Uterus (tissue), 4 donors: Measurements from ENCODE around the gene MGAT4A. TPM values are rescaled to one million over a fixed set of nuclear protein-coding genes. Genes with fewer than 3 reads are reported as not detected.

Experiments used
- DNase-seq, 2 donors: peaks; one replicate each; pipeline ENCODE4 v3.0.0-alpha.2; 2019 to 2020
- H3K27ac ChIP-seq, 2 donors: fragments of 200-600 bp; sonication (generic); 1 replicate in 1 of 2; 2 replicates in 1 of 2; pipeline ENCODE4 v1.5.1; 2016 to 2018
- H3K27me3 ChIP-seq, 2 donors: fragments of 200-600 bp; sonication (generic); one replicate each; pipeline ENCODE4 v1.5.1; 2018 to 2019; ENCODE audit warnings: control low read depth in 1 of 2
- H3K36me3 ChIP-seq, 2 donors: fragments of 200-600 bp; sonication (generic); one replicate each; pipeline ENCODE4 v1.5.1; 2019; ENCODE audit warnings: control low read depth in 1 of 2
- H3K4me1 ChIP-seq, 2 donors: fragments of 200-600 bp; sonication (generic); one replicate each; pipeline ENCODE4 v1.5.1; 2018 to 2019; ENCODE audit warnings: control low read depth in 1 of 2
- H3K4me3 ChIP-seq, 2 donors: fragments of 200-600 bp; sonication (generic); 1 replicate in 1 of 2; 2 replicates in 1 of 2; pipeline ENCODE4 v1.5.1; 2018 to 2019; ENCODE audit warnings: mild to moderate bottlenecking in 1 of 2
- H3K9me3 ChIP-seq, 2 donors: fragments of 200-600 bp; sonication (generic); one replicate each; pipeline ENCODE4 v1.5.1; 2019; ENCODE audit warnings: control low read depth in 1 of 2
- CTCF ChIP-seq, 4 experiments: fragments of 200-600 bp in 2 of 4; fragments of 450-650 bp in 2 of 4; sonication (generic) in 2 of 4; IDR thresholded peaks; one replicate each; pipeline ENCODE4 v1.5.1; 2016 to 2019; ENCODE audit warnings: antibody characterized with exemption in 4 of 4, mild to moderate bottlenecking in 2 of 4, moderate library complexity in 1 of 4
- POLR2A ChIP-seq, 2 donors: fragments of 450-650 bp; IDR thresholded peaks; one replicate each; pipeline ENCODE4 v1.6.1; 2016; ENCODE audit warnings: antibody characterized with exemption in 2 of 2, mild to moderate bottlenecking in 1 of 2, moderate library complexity in 1 of 2
- intact Hi-C: fragments of 100-400 bp; cut with DNase I; formaldehyde crosslinking; loops from one replicate; pipeline ENCODE4 v1.15.1; 2023; ENCODE audit warnings: low total_unique reads
- total RNA-seq, 4 donors: library from RNA; depleted of rRNA in 3 of 4; stranded (reverse); fragments of >200 nt in 3 of 4; gene quantifications; one replicate each; pipeline versions ENCODE4 v1.1.0 to v1.2.4, GENCODE V29; 2014 to 2023
- donor health status: DM: yes; HTN: yes; CAD: no.

Gene MGAT4A
- total RNA-seq, 4 donors from 2014 or later, result 25.9 to 107 (median 52.9) TPM

GRCh38 chr2:98693477-98693876 is 37.5 kb downstream of the MGAT4A start:
- TF ChIP-seq POLR2A (IDR thresholded peaks at IDR 0.05), result no peak
- no peak for TF ChIP-seq CTCF (IDR thresholded peaks at IDR 0.05)
- Histone ChIP-seq H3K9me3 (no peaks in the 10 kb centered on the region), H3K4me1 (no peaks in the 10 kb centered on the region), H3K27ac (no peak overlapping the region), H3K4me3 (no peak overlapping the region), H3K36me3 (no peaks in the 10 kb centered on the region), H3K27me3 (no peaks in the 10 kb centered on the region)
- intact Hi-C loops, result no loop called here
- no peak for DNase-seq

GRCh38 chr2:98692090-98693054 is 38.6 kb downstream of the MGAT4A start:
- intact Hi-C loops, result no loop called here
- H3K27me3 ChIP-seq, result no peaks in the 10 kb centered on the region
- H3K4me3 ChIP-seq, result no peak overlapping the region
- H3K4me1 ChIP-seq, result no peaks in the 10 kb centered on the region
- H3K9me3 ChIP-seq, result no peaks in the 10 kb centered on the region
- DNase-seq, result no peak
- TF ChIP-seq POLR2A (IDR thresholded peaks at IDR 0.05), result no peak
- TF ChIP-seq CTCF (IDR thresholded peaks at IDR 0.05), result no peak
- H3K36me3 ChIP-seq, result no peaks in the 10 kb centered on the region
- H3K27ac ChIP-seq, result no peak overlapping the region

DNA sequence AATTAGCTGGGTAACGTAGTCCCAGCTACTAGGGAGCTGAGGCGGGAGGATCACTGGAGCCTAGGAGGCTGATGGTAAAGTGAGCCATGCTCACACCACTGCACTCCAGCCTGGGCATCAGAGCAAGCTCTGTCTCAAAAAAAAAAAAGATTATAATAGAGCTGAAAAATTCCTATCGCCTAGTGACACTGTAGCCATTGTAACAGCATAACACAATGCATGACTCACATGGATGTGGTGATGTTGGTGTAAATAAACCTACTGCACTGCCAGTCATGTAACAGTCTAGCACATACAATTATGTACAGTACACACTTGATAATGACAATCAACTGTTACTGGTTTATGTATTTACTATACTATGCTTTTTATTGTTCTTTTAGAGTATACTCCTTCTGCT is 39.6 kb downstream of the MGAT4A start:
- H3K27ac ChIP-seq, result no peak overlapping the region
- no peaks in the 10 kb centered on the region for H3K36me3 ChIP-seq
- no peak overlapping the region for H3K4me3 ChIP-seq
- no peak for TF ChIP-seq POLR2A (IDR thresholded peaks at IDR 0.05)
- no peak for TF ChIP-seq CTCF (IDR thresholded peaks at IDR 0.05)
- DNase-seq, result no peak
- H3K9me3 ChIP-seq, result no peaks in the 10 kb centered on the region
- intact Hi-C loops, result no loop called here
- H3K27me3 ChIP-seq, result no peaks in the 10 kb centered on the region
- no peaks in the 10 kb centered on the region for H3K4me1 ChIP-seq

GRCh38 chr2:98685930-98686887 is 44.7 kb downstream of the MGAT4A start:
- H3K4me3 ChIP-seq, result no peak overlapping the region
- no peaks in the 10 kb centered on the region for H3K36me3 ChIP-seq
- no peak for DNase-seq
- H3K27ac ChIP-seq, result no peak overlapping the region
- H3K9me3 ChIP-seq, result no peaks in the 10 kb centered on the region
- H3K27me3 ChIP-seq, result no peaks in the 10 kb centered on the region
- H3K4me1 ChIP-seq, result no peaks in the 10 kb centered on the region
- TF ChIP-seq CTCF (IDR thresholded peaks at IDR 0.05), result no peak
- no peak for TF ChIP-seq POLR2A (IDR thresholded peaks at IDR 0.05)
- intact Hi-C loops, result no loop called here
